Stomach (tissue), 4 donors: ENCODE measurements around the gene BHLHE23.

ENCODE experiments used
- CTCF ChIP-seq, 7 experiments: fragments of 450-650 bp in 4 of 7; fragments of 200-600 bp in 3 of 7; sonication (generic) in 3 of 7; IDR thresholded peaks; one replicate each; pipeline ENCODE4 v1.5.1; 2016 to 2019; ENCODE audit warnings: antibody characterized with exemption in 7 of 7, control low read depth in 2 of 7, mild to moderate bottlenecking in 1 of 7
- POLR2AphosphoS5 ChIP-seq, 3 donors: sonication (generic); formaldehyde crosslinking; IDR thresholded peaks; one replicate each; pipeline ENCODE4 v1.6.1; 2016; ENCODE audit warnings: antibody characterized with exemption in 3 of 3

- TF ChIP-seq CTCF (IDR thresholded peaks at IDR 0.05) (no peak), POLR2AphosphoS5 (IDR thresholded peaks at IDR 0.05) (no peak)
Observed at GRCh38 chr20:63049561-63050221, 42.9 kb upstream of the BHLHE23 start.
